ENCODE data around the gene ZSCAN5C. TPM values are rescaled to one million over a fixed set of nuclear protein-coding genes. Genes with fewer than 3 reads are reported as not detected.

Gene ZSCAN5C
- total and polyA plus RNA-seq, 2 donors (not counting 1 experiment from before 2014, with no cell fraction given), result not detected

- Histone ChIP-seq H3K9me3 (ENCODE audit: control extremely low read depth in 1 of 3, control insufficient read depth in 2 of 3, insufficient read depth in 1 of 3, low read length in 2 of 3) (no peaks in the 10 kb centered on the region), H3K36me3 (replicated peaks in 1 of 2; ENCODE audit: control extremely low read depth in 1 of 2, control insufficient read depth in 1 of 2, extremely low read depth in 1 of 2, insufficient read depth in 2 of 2, low read length in 1 of 2) (peaks cover 0 to 11% of the 10 kb centered on the region in 2 experiments), H3K79me2 (ENCODE audit: control insufficient read depth, insufficient read depth, low read length) (no peaks in the 10 kb centered on the region), H4K20me1 (ENCODE audit: control insufficient read depth, insufficient read depth, low read length, poor library complexity, severe bottlenecking) (no peaks in the 10 kb centered on the region), H3K27ac (ENCODE audit: low read length in 2 of 2) (no peak overlapping the region), H3K27me3 (replicated peaks in 1 of 4; ENCODE audit: control extremely low read depth in 1 of 4, control insufficient read depth in 3 of 4, insufficient read depth in 4 of 4, low read length in 3 of 4) (no peaks in the 10 kb centered on the region), H2AFZ (ENCODE audit: insufficient read depth, low read depth, low read length, poor library complexity, severe bottlenecking) (no peak overlapping the region), H3K4me1 (ENCODE audit: control insufficient read depth in 2 of 2, insufficient read depth in 2 of 2, low read length in 2 of 2) (no peaks in the 10 kb centered on the region), H3K9ac (ENCODE audit: low read length) (no peak overlapping the region), H3K4me2 (replicated peaks; ENCODE audit: low read depth, low read length, poor library complexity, severe bottlenecking) (no peak overlapping the region), H3K4me3 (ENCODE audit: control extremely low read depth in 1 of 5, extremely low read depth in 1 of 5, insufficient read depth in 1 of 5, low read depth in 2 of 5, low read length in 4 of 5) (no peak overlapping the region)
- CTCF ChIA-PET, result interaction anchor here (1.5 kb wide), 1 partner anchor 97 kb away, joined by 3 read pairs; no protein-coding TSS in a partner anchor
- H3K4me3 Mint-ChIP-seq, result no peak overlapping the region
- intact Hi-C loops (cut with micrococcal nuclease), result no loop called here
- TF ChIP-seq CTCF (IDR thresholded peaks at IDR 0.05), result no peak
- no peak for TF ChIP-seq EZH2 (IDR thresholded peaks at IDR 0.05; ENCODE audit: borderline replicate concordance, insufficient read depth, low read depth, low read length, poor library complexity, severe bottlenecking)
- POLR2A ChIA-PET, result no interaction called here
- no peak overlapping the region for H3K27ac Mint-ChIP-seq
- peaks cover 6% of the 10 kb centered on the region for H3K27me3 Mint-ChIP-seq
- no peaks in the 10 kb centered on the region for H3K9me3 Mint-ChIP-seq (ENCODE audit: insufficient read depth)
- no peak for DNase-seq
- peaks cover 2% of the 10 kb centered on the region for H3K4me1 Mint-ChIP-seq
- ATAC-seq (ENCODE audit: low read depth), result no peak
- WGBS (ENCODE audit: insufficient coverage), result 90% methylated on average over 13 of the region's 13 CpGs
Observed at GRCh38 chr19:56163097-56163496, 39.0 kb upstream of the ZSCAN5C start.

- ChIA-PET CTCF (interaction anchor here (1.1 to 16.2 kb wide), 4 partner anchors 9 to 101 kb away, joined by 3 to 196 read pairs (median 8); no protein-coding TSS in a partner anchor), POLR2A (no interaction called here)
- TF ChIP-seq EZH2 (IDR thresholded peaks at IDR 0.05; ENCODE audit: borderline replicate concordance, insufficient read depth, low read depth, low read length, poor library complexity, severe bottlenecking) (no peak), CTCF (IDR thresholded peaks at IDR 0.05) (no peak)
- H3K4me2 ChIP-seq (replicated peaks; ENCODE audit: low read depth, low read length, poor library complexity, severe bottlenecking), result no peak overlapping the region
- H3K27me3 ChIP-seq (replicated peaks in 1 of 4; ENCODE audit: control extremely low read depth in 1 of 4, control insufficient read depth in 3 of 4, insufficient read depth in 4 of 4, low read length in 3 of 4), result no peaks in the 10 kb centered on the region
- no peaks in the 10 kb centered on the region for H3K36me3 ChIP-seq (replicated peaks in 1 of 2; ENCODE audit: control extremely low read depth in 1 of 2, control insufficient read depth in 1 of 2, extremely low read depth in 1 of 2, insufficient read depth in 2 of 2, low read length in 1 of 2)
- no peak overlapping the region for H3K27ac Mint-ChIP-seq
- ATAC-seq (ENCODE audit: low read depth) (no peak), DNase-seq (no peak)
- no peak overlapping the region for H3K4me3 Mint-ChIP-seq
- H4K20me1 ChIP-seq (ENCODE audit: control insufficient read depth, insufficient read depth, low read length, poor library complexity, severe bottlenecking), result no peaks in the 10 kb centered on the region
- peaks cover 2 to 3% of the 10 kb centered on the region in 2 donors for H3K4me1 ChIP-seq (ENCODE audit: control insufficient read depth in 2 of 2, insufficient read depth in 2 of 2, low read length in 2 of 2)
- no peaks in the 10 kb centered on the region for H3K9me3 Mint-ChIP-seq (ENCODE audit: insufficient read depth)
- H3K4me1 Mint-ChIP-seq, result peaks cover 4% of the 10 kb centered on the region
- H3K27ac ChIP-seq (ENCODE audit: low read length in 2 of 2), result no peak overlapping the region
- no peak overlapping the region for H2AFZ ChIP-seq (ENCODE audit: insufficient read depth, low read depth, low read length, poor library complexity, severe bottlenecking)
- H3K4me3 ChIP-seq (ENCODE audit: control extremely low read depth in 1 of 5, extremely low read depth in 1 of 5, insufficient read depth in 1 of 5, low read depth in 2 of 5, low read length in 4 of 5), result no peak overlapping the region
- H3K79me2 ChIP-seq (ENCODE audit: control insufficient read depth, insufficient read depth, low read length), result no peaks in the 10 kb centered on the region
- intact Hi-C loops (cut with micrococcal nuclease), result no loop called here
- H3K9me3 ChIP-seq (ENCODE audit: control extremely low read depth in 1 of 3, control insufficient read depth in 2 of 3, insufficient read depth in 1 of 3, low read length in 2 of 3), result no peaks in the 10 kb centered on the region
- H3K9ac ChIP-seq (ENCODE audit: low read length), result no peak overlapping the region
- 96% methylated on average over 3 of the region's 7 CpGs for WGBS (ENCODE audit: insufficient coverage)
- H3K27me3 Mint-ChIP-seq, result peaks cover 17% of the 10 kb centered on the region
Observed at GRCh38 chr19:56167064-56167578, 35.0 kb upstream of the ZSCAN5C start.

Measured in B cell (primary cell).